Head of caudate nucleus (tissue), 42 donors: ENCODE results near the gene IL1R1.

Source experiments
- DNase-seq, 42 donors: peaks; one replicate each; pipeline versions ENCODE4 v3.0.0 to v3.0.0-alpha.2; 2020 to 2021; ENCODE audit warnings: mixed read lengths in 7 of 42
- intact Hi-C: fragments of 100-400 bp; cut with DNase I; formaldehyde crosslinking; loops from one replicate; pipeline ENCODE4 v1.15.0; 2022

IL1R1 gene

GRCh38 chr2:102186791-102187495 is 44.4 kb downstream of the IL1R1 start, which contains the start of gene IL1RL2:
TSS of gene IL1RL2 (plus strand) at chr2:102187023. CDS start at chr2:102187868, 845 bp downstream.
- peak in 33 of 42 donors; percentile 1 to 62 (median 16) for DNase-seq
- intact Hi-C loops: loop anchor here (10.0 kb wide), 1 partner anchor 48 kb away; no protein-coding TSS in a partner anchor

- intact Hi-C loops: loop anchor here (10.0 kb wide), 1 partner anchor 47 kb away; no protein-coding TSS in a partner anchor
- peak in 40 of 42 donors; percentile 17 to 79 (median 54) for DNase-seq
Measured at GRCh38 chr2:102187496-102188150, 45.1 kb downstream of the IL1R1 start.

GRCh38 chr2:102190430-102191107 is 48.0 kb downstream of the IL1R1 start:
- intact Hi-C loops: no loop called here

GRCh38 chr2:102191501-102191900 is 49.0 kb downstream of the IL1R1 start:
- no peak for DNase-seq
- intact Hi-C loops: no loop called here

More at GRCh38 chr2:102190430-102191107, 48.0 kb downstream of the IL1R1 start:
- DNase-seq: no peak

- intact Hi-C loops: no loop called here
- DNase-seq: no peak
Measured at GRCh38 chr2:102193074-102193473, 50.5 kb downstream of the IL1R1 start.

GRCh38 chr2:102194609-102195268 is 52.2 kb downstream of the IL1R1 start:
- intact Hi-C loops: no loop called here
- DNase-seq: no peak

GRCh38 chr2:102197389-102198137 is 55.0 kb downstream of the IL1R1 start:
- no peak for DNase-seq
- intact Hi-C loops: no loop called here

- intact Hi-C loops: no loop called here
- no peak for DNase-seq
Measured at GRCh38 chr2:102200539-102200938, 58.0 kb downstream of the IL1R1 start.

GRCh38 chr2:102204638-102205037 is 62.1 kb downstream of the IL1R1 start:
- intact Hi-C loops: no loop called here
- DNase-seq: no peak

- intact Hi-C loops: no loop called here
- no peak for DNase-seq
Measured at GRCh38 chr2:102206666-102207341, 64.3 kb downstream of the IL1R1 start.

GRCh38 chr2:102208774-102209173 is 66.2 kb downstream of the IL1R1 start:
- intact Hi-C loops: no loop called here
- DNase-seq: no peak

- DNase-seq: no peak
- intact Hi-C loops: no loop called here
Measured at GRCh38 chr2:102209474-102209873, 66.9 kb downstream of the IL1R1 start.

GRCh38 chr2:102217032-102217431 is 74.5 kb downstream of the IL1R1 start:
- DNase-seq: no peak
- intact Hi-C loops: no loop called here

- DNase-seq: no peak
- intact Hi-C loops: no loop called here
Measured at GRCh38 chr2:102224824-102225739, 82.5 kb downstream of the IL1R1 start.

GRCh38 chr2:102226171-102226570 is 83.6 kb downstream of the IL1R1 start:
- intact Hi-C loops: no loop called here
- no peak for DNase-seq

GRCh38 chr2:102226612-102227391 is 84.3 kb downstream of the IL1R1 start:
- intact Hi-C loops: no loop called here
- DNase-seq: peak in 35 of 42 donors; percentile 16 to 82 (median 53)
